ENCODE results near the gene PTPRN2.

- TF ChIP-seq EZH2 (IDR thresholded peaks at IDR 0.05; ENCODE audit: low read length, missing control alignments): no peak
- TF ChIP-seq CTCF (conservative IDR thresholded peaks at IDR 0.05 in 1 of 2, IDR thresholded peaks at IDR 0.05 in 1 of 2; ENCODE audit: low read depth in 1 of 2, low read length in 2 of 2): no peak
These were observed 25.9 kb upstream of the PTPRN2 start for GRCh38 chr7:158613481-158613880.

Data from fibroblast of lung (primary cell).